Measurements from ENCODE around the gene MYO1D. TPM values are rescaled to one million over a fixed set of nuclear protein-coding genes. Genes with fewer than 3 reads are reported as not detected.

MYO1D gene
- total and polyA plus RNA-seq, 2 donors (not counting 3 experiments of a cell fraction or from before 2014, with no cell fraction given), result 37.8 to 85.5 TPM

- DNase-seq (ENCODE audit: low read depth, low spot score) (no peak), FAIRE-seq (no peak)
- dilution Hi-C loops (cut with MboI; ENCODE audit: extremely low pct_ligation_motif_present, low sequenced_read_pairs) (no loop called here), intact Hi-C loops (cut with micrococcal nuclease) (no loop called here)
- Histone ChIP-seq H3K4me3 (replicated peaks in 1 of 3; ENCODE audit: insufficient read depth in 1 of 3, low read depth in 1 of 3, low read length in 3 of 3) (no peak overlapping the region), H3K4me1 (ENCODE audit: control insufficient read depth, extremely low read depth, insufficient read depth, low read length) (no peaks in the 10 kb centered on the region), H2AFZ (ENCODE audit: low read depth, low read length) (no peak overlapping the region), H3K79me2 (ENCODE audit: control insufficient read depth, insufficient read depth, low read length) (peaks cover 70% of the 10 kb centered on the region), H3K36me3 (ENCODE audit: control insufficient read depth in 2 of 2, extremely low read depth in 1 of 2, insufficient read depth in 2 of 2, low read length in 2 of 2) (peaks cover 16 to 28% of the 10 kb centered on the region in 2 experiments), H4K20me1 (replicated peaks; ENCODE audit: control insufficient read depth, extremely low read depth, insufficient read depth, low read length) (peaks cover 2% of the 10 kb centered on the region), H3K9me1 (replicated peaks; ENCODE audit: control insufficient read depth, extremely low read depth, insufficient read depth, low read length) (no peaks in the 10 kb centered on the region), H3K4me2 (ENCODE audit: insufficient read depth, low read length) (no peak overlapping the region), H3K27ac (ENCODE audit: insufficient read depth, low read depth, low read length) (no peak overlapping the region), H3K27me3 (ENCODE audit: control insufficient read depth in 2 of 2, insufficient read depth in 2 of 2, low read length in 2 of 2) (no peaks in the 10 kb centered on the region), H3K9ac (replicated peaks; ENCODE audit: extremely low read depth, insufficient read depth, low read length) (no peak overlapping the region), H3K9me3 (replicated peaks; ENCODE audit: control insufficient read depth, insufficient read depth, low read length) (no peaks in the 10 kb centered on the region)
- TF ChIP-seq JUN (IDR thresholded peaks at IDR 0.05; ENCODE audit: borderline replicate concordance, insufficient read depth, insufficient read length, low read depth), result no peak
- TF ChIP-seq MAX (IDR thresholded peaks at IDR 0.05; ENCODE audit: insufficient read depth, insufficient read length), result no peak
- no peak for TF ChIP-seq POLR2AphosphoS5 (IDR thresholded peaks at IDR 0.05; ENCODE audit: insufficient read depth, low read depth, low read length)
- TF ChIP-seq FOS (IDR thresholded peaks at IDR 0.05; ENCODE audit: borderline replicate concordance, insufficient read depth, low read length), result no peak
- no peak for TF ChIP-seq MYC (IDR thresholded peaks at IDR 0.05; ENCODE audit: low read depth, low read length)
- TF ChIP-seq EZH2 (IDR thresholded peaks at IDR 0.05; ENCODE audit: borderline replicate concordance, low read depth, low read length, severe bottlenecking), result no peak
- TF ChIP-seq GATA2 (IDR thresholded peaks at IDR 0.05; ENCODE audit: insufficient read depth, insufficient read length, low read depth, low read length), result no peak
- TF ChIP-seq POLR2A (IDR thresholded peaks at IDR 0.05; ENCODE audit: low read depth, low read length), result no peak
- TF ChIP-seq CTCF (IDR thresholded peaks at IDR 0.05; ENCODE audit: extremely low read depth in 1 of 2, insufficient read depth in 1 of 2, low read depth in 1 of 2, low read length in 2 of 2), result no peak
- ChIA-PET CTCF (no interaction called here), POLR2A (no interaction called here)
- no TSS peak for BruUV-seq (replicated peaks)
Measured at GRCh38 chr17:32452281-32452680, 424.6 kb downstream of the MYO1D start.
